HG03095 (cell line): Measurements from ENCODE around the gene GARIN5A.

Experiments used
- ATAC-seq: cut with Tn5 transposase; IDR thresholded peaks from one replicate; pipeline ENCODE4 v1.9.1; 2021; ENCODE audit warnings: moderate library complexity; ENCODE audit not compliant: unreplicated experiment

Gene GARIN5A

DNA sequence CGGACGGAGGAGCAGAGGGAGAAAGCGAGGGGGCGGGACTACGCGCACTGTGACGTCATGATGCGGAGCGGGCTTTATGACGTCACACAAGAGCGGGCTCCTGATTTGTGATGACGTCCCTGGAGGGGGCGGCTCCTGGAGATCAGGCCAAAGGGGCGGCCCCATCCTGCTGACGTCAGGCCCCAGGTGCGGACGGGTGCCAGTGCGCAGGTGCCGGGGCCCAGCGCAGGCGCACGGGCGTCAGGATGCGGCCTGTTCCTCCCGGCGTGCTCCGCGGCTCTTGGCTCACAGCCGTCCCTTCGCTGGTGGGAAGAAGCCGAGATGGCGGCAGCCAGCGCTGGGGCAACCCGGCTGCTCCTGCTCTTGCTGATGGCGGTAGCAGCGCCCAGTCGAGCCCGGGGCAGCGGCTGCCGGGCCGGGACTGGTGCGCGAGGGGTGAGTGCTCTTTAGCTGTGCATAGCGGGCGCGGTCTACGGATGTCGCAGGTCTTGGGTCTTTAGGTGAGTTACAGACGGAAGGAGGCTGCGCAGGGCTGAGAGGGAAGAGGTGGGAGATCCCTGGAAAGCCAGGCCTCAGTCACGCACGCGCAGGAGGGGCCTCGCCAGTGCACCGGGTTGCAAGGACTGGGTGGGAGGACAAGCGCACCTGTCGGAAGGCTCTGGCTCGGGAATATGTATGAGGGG is at the start of gene GARIN5A, which contains the start of gene EMC10:
Gene GARIN5A, minus strand, starts transcription at position 625 of the 683 bp plus-strand sequence. Its CDS starts 460 bp downstream, at position 165.
Gene EMC10, plus strand, starts transcription at position 284 of the 683 bp plus-strand sequence. Its CDS starts 38 bp downstream, at position 322.
- ATAC-seq, result peak; percentile 81

- ATAC-seq, result no peak
Measured at GRCh38 chr19:50522881-50523280, 46.2 kb upstream of the GARIN5A start.

GRCh38 chr19:50520822-50521465 is 44.3 kb upstream of the GARIN5A start:
- no peak for ATAC-seq

GRCh38 chr19:50519006-50519575 is 42.4 kb upstream of the GARIN5A start:
- ATAC-seq, result no peak

DNA sequence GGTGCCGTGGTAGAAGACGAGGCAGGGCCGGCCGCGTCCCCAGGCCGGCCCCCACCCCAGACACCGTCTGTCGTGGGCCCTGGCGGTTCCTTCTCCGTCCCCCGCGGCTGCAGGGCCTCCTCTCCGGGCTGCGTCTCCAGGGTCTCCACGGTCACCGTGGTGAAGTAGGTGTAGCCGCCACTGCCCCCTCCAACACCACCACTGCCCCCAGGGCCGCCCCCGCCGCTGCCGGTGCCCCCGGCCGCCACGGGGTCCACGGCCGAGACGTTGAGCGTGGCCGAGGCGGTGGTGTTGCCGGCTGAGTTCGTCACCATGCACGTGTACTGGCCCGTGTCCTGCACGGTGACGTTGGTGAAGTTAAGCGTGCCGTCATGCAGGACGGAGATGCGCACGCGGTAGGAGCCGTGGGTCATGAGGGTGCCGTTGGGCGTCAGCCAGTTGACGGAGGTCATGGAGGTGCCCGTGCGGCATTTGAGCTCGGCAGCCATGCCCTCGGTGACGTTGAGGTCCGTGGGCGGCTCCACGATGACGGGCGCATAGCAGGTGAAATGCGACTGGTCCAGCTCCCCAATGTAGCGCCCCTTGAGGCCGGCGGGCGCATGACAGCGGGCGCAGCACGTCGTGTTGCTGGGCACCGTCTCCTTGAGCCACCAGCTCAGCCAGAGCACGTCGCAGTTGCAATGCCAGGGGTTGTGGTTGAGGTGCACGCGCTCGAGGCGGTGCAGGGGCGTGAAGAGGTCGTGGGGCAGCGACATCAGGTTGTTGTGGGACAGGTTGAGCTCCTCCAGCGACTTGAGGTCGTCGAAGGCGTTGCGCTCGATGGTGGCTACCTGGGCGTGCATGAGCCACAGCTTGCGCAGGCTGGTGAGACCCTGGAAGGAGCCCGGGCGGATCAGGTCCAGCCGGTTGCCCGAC is 41.7 kb upstream of the GARIN5A start:
- no peak for ATAC-seq

DNA sequence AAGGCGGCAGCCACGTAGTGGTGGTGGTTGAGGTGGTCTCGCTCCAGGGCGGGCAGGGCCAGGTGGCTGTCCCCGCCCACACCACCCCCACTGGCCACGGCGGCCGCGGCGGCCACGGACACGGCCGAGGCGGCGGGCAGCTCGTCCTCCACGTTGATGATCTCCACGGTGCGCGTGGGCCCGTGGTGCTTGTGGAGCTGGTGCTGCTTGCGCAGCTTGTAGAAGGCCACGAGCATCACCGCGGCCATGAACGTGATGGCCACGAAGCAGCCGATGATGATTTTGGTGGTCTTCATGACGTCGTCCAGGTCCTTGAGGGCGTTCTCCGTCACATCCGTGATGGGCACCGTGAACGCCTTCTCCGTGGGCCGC is 41.0 kb upstream of the GARIN5A start:
- no peak for ATAC-seq

GRCh38 chr19:50516964-50517703 is 40.5 kb upstream of the GARIN5A start:
- ATAC-seq, result no peak

GRCh38 chr19:50516456-50516855 is 39.8 kb upstream of the GARIN5A start:
- no peak for ATAC-seq

DNA sequence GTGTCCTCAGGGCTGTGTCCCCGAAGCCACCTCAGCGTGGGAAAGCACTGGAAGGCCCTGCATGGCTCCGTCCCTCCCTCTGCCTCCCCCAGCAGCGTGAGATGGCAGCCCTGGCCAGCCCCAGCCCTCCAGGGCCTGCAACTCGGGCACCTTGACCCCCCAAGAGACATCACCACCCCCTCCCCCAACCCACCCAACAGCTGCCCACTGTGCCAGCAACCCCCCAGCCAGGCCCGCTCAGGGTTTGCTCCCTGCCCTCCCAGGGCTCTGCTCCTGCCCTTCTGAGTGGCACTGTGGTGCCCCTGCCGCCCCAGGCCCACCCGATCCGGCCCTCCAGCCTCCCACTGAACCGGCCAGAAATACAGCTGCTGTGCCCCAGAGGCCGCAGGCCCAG is 38.5 kb upstream of the GARIN5A start:
- no peak for ATAC-seq

DNA sequence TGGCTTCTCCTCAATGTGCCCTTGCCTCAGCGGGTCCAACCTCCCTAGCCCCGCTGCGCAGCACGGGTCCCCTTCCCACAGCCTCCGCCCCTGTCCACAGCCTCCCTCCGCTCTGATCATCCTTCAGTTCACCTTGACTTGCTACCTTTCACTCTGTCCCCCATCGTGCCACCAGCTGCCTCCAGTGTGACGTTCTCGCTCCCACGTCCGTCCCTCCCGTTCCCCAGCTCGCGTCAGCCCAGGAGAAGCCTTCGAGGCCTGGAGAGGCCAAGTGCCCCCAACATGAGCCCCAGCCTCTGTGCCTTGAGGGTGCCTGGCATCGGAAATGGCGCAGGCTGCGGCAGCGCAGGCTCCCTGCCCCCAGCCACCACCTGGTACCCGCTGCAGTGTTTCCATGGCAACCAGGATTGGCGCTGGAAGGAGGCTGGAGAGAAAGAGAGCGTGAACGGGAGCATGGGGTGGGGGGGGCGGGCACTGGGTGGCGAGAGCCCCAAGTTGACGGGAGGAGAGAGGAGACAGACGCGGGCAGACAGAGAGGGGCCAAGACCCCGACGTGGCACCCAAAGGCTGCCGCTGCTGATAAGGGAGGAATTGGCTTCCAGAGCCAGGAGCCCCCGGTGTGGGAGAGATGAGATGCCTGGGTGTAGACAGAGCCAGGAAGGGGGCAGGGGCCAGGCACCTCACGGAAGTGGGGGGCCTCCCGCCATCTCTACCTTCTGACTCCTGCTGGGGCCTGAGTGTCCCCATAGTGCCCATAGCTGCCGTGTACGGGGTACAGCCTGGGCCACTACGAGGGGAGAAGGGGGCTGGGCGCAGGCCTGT is 37.9 kb upstream of the GARIN5A start:
- no peak for ATAC-seq

DNA sequence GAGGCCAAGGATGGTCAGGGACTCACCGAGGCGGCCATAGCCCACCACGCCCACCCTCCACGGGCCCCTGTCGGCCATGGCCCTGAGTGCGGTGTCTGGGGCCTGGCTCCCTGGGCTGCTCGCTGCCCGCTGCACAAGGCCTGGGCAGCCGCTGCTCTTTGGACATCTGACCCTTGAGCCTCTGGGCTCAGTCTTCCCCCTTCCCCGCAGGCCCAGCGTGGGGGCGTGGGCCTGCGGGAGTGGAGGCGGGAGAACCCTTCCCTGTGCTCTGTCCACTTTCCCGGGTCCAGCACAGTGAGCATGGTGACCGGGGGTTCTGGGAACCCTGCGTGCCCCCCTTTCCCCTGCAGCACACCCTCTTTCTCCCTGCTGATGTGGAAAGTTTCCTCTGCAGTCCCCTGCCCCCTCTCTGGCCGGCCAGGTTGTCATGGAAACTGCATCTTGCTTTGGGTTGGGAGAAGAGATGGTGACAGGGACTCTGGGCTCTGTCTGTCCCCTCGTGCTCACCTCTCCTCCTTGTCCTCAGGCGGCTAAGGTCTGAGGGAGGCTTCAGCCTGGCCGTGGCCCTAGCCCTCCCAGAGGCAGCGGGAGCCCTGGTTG is 37.2 kb upstream of the GARIN5A start, which contains the start of gene ASPDH:
Gene ASPDH, minus strand, starts transcription at position 168 of the 600 bp plus-strand sequence. Its CDS starts 90 bp downstream, at position 78.
- ATAC-seq, result no peak

- no peak for ATAC-seq
Measured at GRCh38 chr19:50512999-50513745, 36.5 kb upstream of the GARIN5A start.

DNA sequence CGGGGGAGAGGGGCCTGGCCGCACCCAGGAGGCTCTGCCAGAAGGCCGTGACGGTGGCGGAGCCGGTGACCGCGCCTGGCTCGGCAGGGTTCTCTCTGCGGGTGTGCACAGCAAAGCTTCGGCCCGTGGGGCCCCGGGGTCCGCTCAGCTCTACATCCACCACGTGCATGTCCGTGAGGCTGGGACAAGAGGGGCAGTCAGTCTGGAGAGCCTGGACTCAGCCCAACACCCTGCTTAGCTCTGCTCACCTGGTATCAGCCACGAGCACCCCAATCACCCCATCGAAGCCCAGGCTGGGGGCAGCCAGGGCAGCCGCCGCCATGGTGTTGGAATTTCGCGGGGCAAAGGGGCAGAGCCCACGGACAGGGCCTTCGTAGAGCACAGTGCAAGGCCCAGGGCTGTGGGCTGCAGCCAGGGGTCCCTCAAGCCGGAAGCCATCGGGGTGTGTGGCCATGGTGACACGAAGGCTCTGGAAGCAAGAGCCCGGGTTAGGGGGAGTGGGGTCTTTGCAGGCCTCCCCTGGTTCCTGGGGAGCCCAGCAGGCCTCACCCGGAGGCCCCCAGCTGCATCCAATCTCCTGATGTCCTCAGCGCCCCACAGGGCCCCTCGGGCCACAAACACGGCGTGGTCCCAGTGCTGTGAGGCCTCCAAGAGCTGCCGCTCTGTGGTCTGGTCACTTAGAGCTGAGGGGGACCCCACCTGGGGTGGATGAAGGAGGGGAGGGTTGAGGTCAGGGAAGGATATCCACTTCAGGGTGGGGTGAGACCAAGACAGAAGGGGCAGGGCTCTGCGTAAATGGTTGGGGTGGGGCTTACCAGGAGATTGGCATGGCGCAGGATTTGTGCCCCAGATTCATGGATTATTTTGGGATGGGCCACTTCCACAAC is 35.7 kb upstream of the GARIN5A start:
- no peak for ATAC-seq

- ATAC-seq, result peak; percentile 74
Measured at GRCh38 chr19:50511069-50511822, 34.6 kb upstream of the GARIN5A start, which contains the start of gene JOSD2. TSS of gene JOSD2 (minus strand) at chr19:50511191. CDS start at chr19:50510431, 760 bp downstream.

- ATAC-seq, result no peak
Measured at GRCh38 chr19:50510700-50511068, 34.0 kb upstream of the GARIN5A start.

- ATAC-seq, result no peak
Measured at GRCh38 chr19:50510121-50510670, 33.5 kb upstream of the GARIN5A start.
